Measurements from ENCODE around the gene MX1. TPM values are rescaled to one million over a fixed set of nuclear protein-coding genes. Genes with fewer than 3 reads are reported as not detected.

Gene MX1
- polyA plus RNA-seq (2012; ENCODE audit: insufficient read depth, insufficient read length, low read depth), result 0.76 TPM

DNA sequence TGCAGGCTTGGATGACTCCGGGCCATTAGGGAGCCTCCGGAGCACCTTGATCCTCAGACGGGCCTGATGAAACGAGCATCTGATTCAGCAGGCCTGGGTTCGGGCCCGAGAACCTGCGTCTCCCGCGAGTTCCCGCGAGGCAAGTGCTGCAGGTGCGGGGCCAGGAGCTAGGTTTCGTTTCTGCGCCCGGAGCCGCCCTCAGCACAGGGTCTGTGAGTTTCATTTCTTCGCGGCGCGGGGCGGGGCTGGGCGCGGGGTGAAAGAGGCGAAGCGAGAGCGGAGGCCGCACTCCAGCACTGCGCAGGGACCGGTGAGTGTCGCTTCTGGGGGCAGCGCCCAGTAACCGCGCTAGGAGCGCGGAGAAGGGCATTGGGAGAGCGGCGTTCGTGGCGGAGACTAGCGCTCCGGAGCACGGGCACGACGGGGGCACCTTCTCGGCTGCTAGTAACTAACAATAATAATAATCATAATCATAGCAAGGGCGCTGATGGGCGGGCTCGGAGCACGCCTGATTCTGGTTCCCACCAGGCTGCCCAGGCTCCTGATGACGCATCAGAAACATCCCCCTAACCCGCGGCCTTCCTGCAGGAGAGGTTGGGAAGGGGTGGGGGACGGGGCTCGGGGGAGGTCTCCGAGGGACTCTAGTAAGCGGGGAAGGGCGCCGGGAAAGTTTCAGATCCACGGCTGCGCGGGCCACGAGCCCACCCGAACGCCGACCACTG is at the start of gene MX1:
TSS of gene MX1 (plus strand) at position 286 of the 722 bp plus-strand sequence. CDS start 5,832 bp downstream, outside the sequence.
- H3K4me1 ChIP-seq, result no peaks in the 10 kb centered on the region
- DNase-seq, result no peak

GRCh38 chr21:41377715-41378114 is 48.3 kb upstream of the MX1 start:
- H3K4me1 ChIP-seq, result no peaks in the 10 kb centered on the region
- no peak for DNase-seq
- peaks cover 3% of the 10 kb centered on the region; the same call in 1 of the 2 replicates for H3K9me3 ChIP-seq
- H3K36me3 ChIP-seq, result no peaks in the 10 kb centered on the region
- H3K4me3 ChIP-seq (ENCODE audit: low read depth, low read length), result no peak overlapping the region
- H3K27me3 ChIP-seq, result no peaks in the 10 kb centered on the region
- no peak for TF ChIP-seq CTCF (IDR thresholded peaks at IDR 0.05; ENCODE audit: low read depth, low read length)

More for the DNA sequence above, at the start of gene MX1:
- no peaks in the 10 kb centered on the region for H3K27me3 ChIP-seq
- no peak for TF ChIP-seq CTCF (IDR thresholded peaks at IDR 0.05; ENCODE audit: low read depth, low read length)
- no peaks in the 10 kb centered on the region for H3K36me3 ChIP-seq
- no peak within 1 kb of the TSS for H3K4me3 ChIP-seq (ENCODE audit: low read depth, low read length)
- H3K9me3 ChIP-seq, result no peaks in the 10 kb centered on the region

- Histone ChIP-seq H3K9me3 (peaks cover 3% of the 10 kb centered on the region; the same call in 1 of the 2 replicates), H3K4me1 (no peaks in the 10 kb centered on the region), H3K36me3 (no peaks in the 10 kb centered on the region), H3K27me3 (no peaks in the 10 kb centered on the region), H3K4me3 (ENCODE audit: low read depth, low read length) (no peak overlapping the region)
- no peak for TF ChIP-seq CTCF (IDR thresholded peaks at IDR 0.05; ENCODE audit: low read depth, low read length)
- DNase-seq, result no peak
These were observed 47.2 kb upstream of the MX1 start for GRCh38 chr21:41378849-41379248.

- DNase-seq, result no peak
- no peaks in the 10 kb centered on the region for H3K4me1 ChIP-seq
- H3K9me3 ChIP-seq, result peaks cover 3% of the 10 kb centered on the region; the same call in 1 of the 2 replicates
These were observed 46.1 kb upstream of the MX1 start for GRCh38 chr21:41379901-41380300.

GRCh38 chr21:41381731-41382130 is 44.3 kb upstream of the MX1 start:
- Histone ChIP-seq H3K4me3 (ENCODE audit: low read depth, low read length) (no peak overlapping the region), H3K27me3 (no peaks in the 10 kb centered on the region), H3K4me1 (no peaks in the 10 kb centered on the region), H3K36me3 (no peaks in the 10 kb centered on the region), H3K9me3 (peaks cover 3% of the 10 kb centered on the region; the same call in 1 of the 2 replicates)
- no peak for DNase-seq
- no peak for TF ChIP-seq CTCF (IDR thresholded peaks at IDR 0.05; ENCODE audit: low read depth, low read length)

More at GRCh38 chr21:41379901-41380300, 46.1 kb upstream of the MX1 start:
- H3K27me3 ChIP-seq, result no peaks in the 10 kb centered on the region
- H3K4me3 ChIP-seq (ENCODE audit: low read depth, low read length), result no peak overlapping the region
- no peak for TF ChIP-seq CTCF (IDR thresholded peaks at IDR 0.05; ENCODE audit: low read depth, low read length)
- no peaks in the 10 kb centered on the region for H3K36me3 ChIP-seq

All from BE2C (cell line).